GM23338 (cell line): ENCODE measurements around the gene DDX54. TPM values are rescaled to one million over a fixed set of nuclear protein-coding genes. Genes with fewer than 3 reads are reported as not detected.

Experiments
- ATAC-seq: fragments of 200-7000 bp; cut with Tn5 transposase; 3 replicates; pipeline ENCODE4 v1.9.1; 2020
- DNase-seq: peaks from one replicate; pipeline ENCODE4 v3.0.0-alpha.2; 2015; ENCODE audit warnings: low spot score
- H2AFZ ChIP-seq: fragments of 200-600 bp; sonication (generic); 2 replicates; pipeline ENCODE4 v1.8.0; 2016; ENCODE audit warnings: antibody characterized with exemption, mild to moderate bottlenecking, moderate library complexity
- H3F3A ChIP-seq: fragments of 200-600 bp; sonication (generic); replicated peaks from 2 replicates; pipeline ENCODE4 v1.8.0; 2017; ENCODE audit warnings: antibody characterized with exemption, mixed run types, low read depth
- H3K27ac ChIP-seq: fragments of 200-600 bp; sonication (generic); 2 replicates; pipeline ENCODE4 v1.6.1; 2016; ENCODE audit warnings: low read depth
- H3K27me3 ChIP-seq: fragments of 200-600 bp; sonication (generic); 2 replicates; pipeline ENCODE4 v1.8.0; 2016; ENCODE audit warnings: mild to moderate bottlenecking, mixed run types, moderate library complexity; ENCODE audit not compliant: insufficient read depth
- H3K36me3 ChIP-seq: fragments of 200-600 bp; sonication (generic); 2 replicates; pipeline ENCODE4 v1.8.0; 2016; ENCODE audit warnings: mild to moderate bottlenecking; ENCODE audit not compliant: insufficient read depth
- H3K4me1 ChIP-seq: fragments of 200-600 bp; sonication (generic); 2 replicates; pipeline ENCODE4 v1.8.0; 2016; ENCODE audit warnings: mild to moderate bottlenecking, moderate library complexity; ENCODE audit not compliant: insufficient read depth
- H3K4me2 ChIP-seq: fragments of 200-600 bp; sonication (generic); 2 replicates; pipeline ENCODE4 v1.7.1; 2017; ENCODE audit warnings: mixed run types
- H3K4me3 ChIP-seq: fragments of 200-600 bp; sonication (generic); 2 replicates; pipeline ENCODE4 v1.6.1; 2016; ENCODE audit warnings: mixed run types
- H3K79me2 ChIP-seq: fragments of 200-600 bp; sonication (generic); replicated peaks from 2 replicates; pipeline ENCODE4 v1.8.0; 2017; ENCODE audit warnings: mild to moderate bottlenecking; ENCODE audit not compliant: insufficient read depth
- H3K9me2 ChIP-seq: fragments of 200-600 bp; sonication (generic); 2 replicates; pipeline ENCODE4 v1.8.0; 2017; ENCODE audit not compliant: insufficient read depth
- H4K20me1 ChIP-seq: fragments of 200-600 bp; sonication (generic); replicated peaks from 2 replicates; pipeline ENCODE4 v1.8.0; 2017; ENCODE audit warnings: mild to moderate bottlenecking; ENCODE audit not compliant: insufficient read depth
- H3K27ac Mint-ChIP-seq: 2 replicates; pipeline ENCODE4 v1.8.0; 2020; ENCODE audit warnings: inconsistent platforms, mild to moderate bottlenecking, moderate library complexity, mixed read lengths
- H3K27me3 Mint-ChIP-seq: 3 replicates; pipeline ENCODE4 v1.8.0; 2022; ENCODE audit warnings: low read depth, mild to moderate bottlenecking, moderate library complexity, mixed read lengths, inconsistent platforms; ENCODE audit not compliant: insufficient read depth, poor library complexity
- H3K36me3 Mint-ChIP-seq: 3 replicates; pipeline ENCODE4 v1.8.0; 2021; ENCODE audit warnings: low read depth, mild to moderate bottlenecking, inconsistent platforms, moderate library complexity, mixed read lengths
- H3K4me1 Mint-ChIP-seq: 3 replicates; pipeline ENCODE4 v1.8.0; 2020; ENCODE audit warnings: mild to moderate bottlenecking, inconsistent platforms, mixed read lengths
- H3K4me3 Mint-ChIP-seq: 3 replicates; pipeline ENCODE4 v1.8.0; 2021; ENCODE audit warnings: moderate library complexity, mild to moderate bottlenecking, inconsistent platforms, mixed read lengths
- H3K9me3 Mint-ChIP-seq: 3 replicates; pipeline ENCODE4 v1.8.0; 2020; ENCODE audit warnings: moderate library complexity, mild to moderate bottlenecking, inconsistent platforms, mixed read lengths
- CREB1 ChIP-seq: fragments of 250-450 bp; sonication (Bioruptor Pico); IDR thresholded peaks from 2 replicates; pipeline ENCODE4 v1.5.0; 2020; ENCODE audit warnings: low read depth, mild to moderate bottlenecking, moderate library complexity
- CTCF ChIP-seq, 2 experiments: fragments of 200-600 bp in 1 of 2; sonication (generic) in 1 of 2; conservative IDR thresholded peaks; 2 replicates each; pipeline versions ENCODE4 v1.5.1 to v1.6.1; 2016 to 2017; ENCODE audit warnings: antibody characterized with exemption in 2 of 2, low read depth in 2 of 2, mild to moderate bottlenecking in 2 of 2, moderate library complexity in 1 of 2
- EZH2 ChIP-seq: fragments of 200-600 bp; sonication (generic); IDR thresholded peaks from one replicate; pipeline ENCODE4 v1.8.0; 2017; ENCODE audit warnings: antibody characterized with exemption, mild to moderate bottlenecking, low read depth; ENCODE audit not compliant: unreplicated experiment
- EZH2phosphoT487 ChIP-seq: fragments of 200-600 bp; sonication (generic); IDR thresholded peaks from one replicate; pipeline ENCODE4 v1.8.1; 2018; ENCODE audit warnings: antibody characterized with exemption; ENCODE audit not compliant: unreplicated experiment
- JUNB ChIP-seq: IDR thresholded peaks from one replicate; pipeline ENCODE4 v1.6.1; 2016; ENCODE audit warnings: antibody characterized with exemption; ENCODE audit not compliant: unreplicated experiment
- NANOG ChIP-seq: IDR thresholded peaks from 2 replicates; pipeline ENCODE4 v1.6.1; 2016; ENCODE audit warnings: antibody characterized with exemption, borderline replicate concordance
- POLR2AphosphoS5 ChIP-seq: IDR thresholded peaks from 2 replicates; pipeline ENCODE4 v1.6.1; 2016; ENCODE audit warnings: antibody characterized with exemption, low read depth
- REST ChIP-seq: IDR thresholded peaks from one replicate; pipeline ENCODE4 v1.6.1; 2018; ENCODE audit warnings: antibody characterized with exemption; ENCODE audit not compliant: unreplicated experiment
- STAT1 ChIP-seq: IDR thresholded peaks from one replicate; pipeline ENCODE4 v1.6.1; 2016; ENCODE audit warnings: antibody characterized with exemption; ENCODE audit not compliant: unreplicated experiment
- ZNF114 ChIP-seq: fragments of 250-450 bp; sonication (Bioruptor Pico); IDR thresholded peaks from 2 replicates; pipeline ENCODE4 v1.5.0; 2020; ENCODE audit warnings: mild to moderate bottlenecking, moderate library complexity
- ZNF331 ChIP-seq: fragments of 250-450 bp; sonication (Bioruptor Pico); IDR thresholded peaks from 2 replicates; pipeline ENCODE4 v1.5.0; 2020; ENCODE audit warnings: low read depth, mild to moderate bottlenecking, moderate library complexity
- polyA plus RNA-seq: library from polyadenylated mRNA; unstranded; fragments of >200 nt; fragmentation: Nextera tagmentation; extraction: Ambion mirVana; gene quantifications from 2 replicates; pipeline ENCODE4 v1.2.1, GENCODE V29; 2016
- total RNA-seq: library from RNA; depleted of rRNA; stranded (reverse); fragments of >200 nt; shearing (Covaris generic); gene quantifications from 2 replicates; pipeline ENCODE4 v1.2.3, GENCODE V29; 2014
- TF ChIP-seq, protein P1 (sequence below): fragments of 250-450 bp; sonication (Bioruptor Pico); IDR thresholded peaks from 2 replicates; pipeline ENCODE4 v1.5.0; 2020; ENCODE audit warnings: mild to moderate bottlenecking, moderate library complexity
- TF ChIP-seq, protein P2 (sequence below): IDR thresholded peaks from 2 replicates; pipeline ENCODE4 v1.6.1; 2016; ENCODE audit warnings: antibody characterized with exemption

DDX54 gene
- total and polyA plus RNA-seq, 2 experiments from 2014 or later, result 84.1 to 89.4 TPM

- Mint-ChIP-seq H3K27me3 (peaks cover 22% of the 10 kb centered on the region), H3K4me1 (peaks cover 25% of the 10 kb centered on the region), H3K4me3 (no peak overlapping the region), H3K27ac (no peak overlapping the region), H3K36me3 (peaks cover 69% of the 10 kb centered on the region), H3K9me3 (peaks cover 3% of the 10 kb centered on the region; the same call in 1 of the 3 replicates)
- ATAC-seq (no peak), DNase-seq (no peak)
- TF ChIP-seq JUNB, result no peak
- no peak for TF ChIP-seq EZH2phosphoT487
- TF ChIP-seq, protein P1, sequence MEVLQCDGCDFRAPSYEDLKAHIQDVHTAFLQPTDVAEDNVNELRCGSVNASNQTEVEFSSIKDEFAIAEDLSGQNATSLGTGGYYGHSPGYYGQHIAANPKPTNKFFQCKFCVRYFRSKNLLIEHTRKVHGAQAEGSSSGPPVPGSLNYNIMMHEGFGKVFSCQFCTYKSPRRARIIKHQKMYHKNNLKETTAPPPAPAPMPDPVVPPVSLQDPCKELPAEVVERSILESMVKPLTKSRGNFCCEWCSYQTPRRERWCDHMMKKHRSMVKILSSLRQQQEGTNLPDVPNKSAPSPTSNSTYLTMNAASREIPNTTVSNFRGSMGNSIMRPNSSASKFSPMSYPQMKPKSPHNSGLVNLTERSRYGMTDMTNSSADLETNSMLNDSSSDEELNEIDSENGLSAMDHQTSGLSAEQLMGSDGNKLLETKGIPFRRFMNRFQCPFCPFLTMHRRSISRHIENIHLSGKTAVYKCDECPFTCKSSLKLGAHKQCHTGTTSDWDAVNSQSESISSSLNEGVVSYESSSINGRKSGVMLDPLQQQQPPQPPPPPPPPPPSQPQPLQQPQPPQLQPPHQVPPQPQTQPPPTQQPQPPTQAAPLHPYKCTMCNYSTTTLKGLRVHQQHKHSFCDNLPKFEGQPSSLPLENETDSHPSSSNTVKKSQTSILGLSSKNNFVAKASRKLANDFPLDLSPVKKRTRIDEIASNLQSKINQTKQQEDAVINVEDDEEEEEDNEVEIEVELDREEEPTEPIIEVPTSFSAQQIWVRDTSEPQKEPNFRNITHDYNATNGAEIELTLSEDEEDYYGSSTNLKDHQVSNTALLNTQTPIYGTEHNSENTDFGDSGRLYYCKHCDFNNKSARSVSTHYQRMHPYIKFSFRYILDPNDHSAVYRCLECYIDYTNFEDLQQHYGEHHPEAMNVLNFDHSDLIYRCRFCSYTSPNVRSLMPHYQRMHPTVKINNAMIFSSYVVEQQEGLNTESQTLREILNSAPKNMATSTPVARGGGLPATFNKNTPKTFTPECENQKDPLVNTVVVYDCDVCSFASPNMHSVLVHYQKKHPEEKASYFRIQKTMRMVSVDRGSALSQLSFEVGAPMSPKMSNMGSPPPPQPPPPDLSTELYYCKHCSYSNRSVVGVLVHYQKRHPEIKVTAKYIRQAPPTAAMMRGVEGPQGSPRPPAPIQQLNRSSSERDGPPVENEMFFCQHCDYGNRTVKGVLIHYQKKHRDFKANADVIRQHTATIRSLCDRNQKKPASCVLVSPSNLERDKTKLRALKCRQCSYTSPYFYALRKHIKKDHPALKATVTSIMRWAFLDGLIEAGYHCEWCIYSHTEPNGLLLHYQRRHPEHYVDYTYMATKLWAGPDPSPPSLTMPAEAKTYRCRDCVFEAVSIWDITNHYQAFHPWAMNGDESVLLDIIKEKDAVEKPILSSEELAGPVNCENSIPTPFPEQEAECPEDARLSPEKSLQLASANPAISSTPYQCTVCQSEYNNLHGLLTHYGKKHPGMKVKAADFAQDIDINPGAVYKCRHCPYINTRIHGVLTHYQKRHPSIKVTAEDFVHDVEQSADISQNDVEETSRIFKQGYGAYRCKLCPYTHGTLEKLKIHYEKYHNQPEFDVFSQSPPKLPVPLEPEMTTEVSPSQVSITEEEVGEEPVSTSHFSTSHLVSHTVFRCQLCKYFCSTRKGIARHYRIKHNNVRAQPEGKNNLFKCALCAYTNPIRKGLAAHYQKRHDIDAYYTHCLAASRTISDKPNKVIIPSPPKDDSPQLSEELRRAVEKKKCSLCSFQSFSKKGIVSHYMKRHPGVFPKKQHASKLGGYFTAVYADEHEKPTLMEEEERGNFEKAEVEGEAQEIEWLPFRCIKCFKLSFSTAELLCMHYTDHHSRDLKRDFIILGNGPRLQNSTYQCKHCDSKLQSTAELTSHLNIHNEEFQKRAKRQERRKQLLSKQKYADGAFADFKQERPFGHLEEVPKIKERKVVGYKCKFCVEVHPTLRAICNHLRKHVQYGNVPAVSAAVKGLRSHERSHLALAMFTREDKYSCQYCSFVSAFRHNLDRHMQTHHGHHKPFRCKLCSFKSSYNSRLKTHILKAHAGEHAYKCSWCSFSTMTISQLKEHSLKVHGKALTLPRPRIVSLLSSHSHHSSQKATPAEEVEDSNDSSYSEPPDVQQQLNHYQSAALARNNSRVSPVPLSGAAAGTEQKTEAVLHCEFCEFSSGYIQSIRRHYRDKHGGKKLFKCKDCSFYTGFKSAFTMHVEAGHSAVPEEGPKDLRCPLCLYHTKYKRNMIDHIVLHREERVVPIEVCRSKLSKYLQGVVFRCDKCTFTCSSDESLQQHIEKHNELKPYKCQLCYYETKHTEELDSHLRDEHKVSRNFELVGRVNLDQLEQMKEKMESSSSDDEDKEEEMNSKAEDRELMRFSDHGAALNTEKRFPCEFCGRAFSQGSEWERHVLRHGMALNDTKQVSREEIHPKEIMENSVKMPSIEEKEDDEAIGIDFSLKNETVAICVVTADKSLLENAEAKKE (CRISPR knock-in tag), result no peak
- no peak for TF ChIP-seq ZNF331 (CRISPR knock-in tag)
- no peak for TF ChIP-seq EZH2
- TF ChIP-seq, protein P2, sequence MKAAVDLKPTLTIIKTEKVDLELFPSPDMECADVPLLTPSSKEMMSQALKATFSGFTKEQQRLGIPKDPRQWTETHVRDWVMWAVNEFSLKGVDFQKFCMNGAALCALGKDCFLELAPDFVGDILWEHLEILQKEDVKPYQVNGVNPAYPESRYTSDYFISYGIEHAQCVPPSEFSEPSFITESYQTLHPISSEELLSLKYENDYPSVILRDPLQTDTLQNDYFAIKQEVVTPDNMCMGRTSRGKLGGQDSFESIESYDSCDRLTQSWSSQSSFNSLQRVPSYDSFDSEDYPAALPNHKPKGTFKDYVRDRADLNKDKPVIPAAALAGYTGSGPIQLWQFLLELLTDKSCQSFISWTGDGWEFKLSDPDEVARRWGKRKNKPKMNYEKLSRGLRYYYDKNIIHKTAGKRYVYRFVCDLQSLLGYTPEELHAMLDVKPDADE, result no peak
- no peak for TF ChIP-seq CTCF (conservative IDR thresholded peaks at IDR 0.05; ENCODE audit: low read depth in 2 of 2)
- no peak for TF ChIP-seq ZNF114 (CRISPR knock-in tag)
- TF ChIP-seq CREB1, result no peak
- no peak for TF ChIP-seq REST
- TF ChIP-seq NANOG, result no peak
- no peak for TF ChIP-seq STAT1
- TF ChIP-seq POLR2AphosphoS5, result no peak
- Histone ChIP-seq H4K20me1 (peaks cover 14% of the 10 kb centered on the region; the same call in 1 of the 2 replicates), H3K79me2 (no peaks in the 10 kb centered on the region), H3K36me3 (peaks cover 6% of the 10 kb centered on the region; the same call in 1 of the 2 replicates), H2AFZ (no peak overlapping the region), H3F3A (peaks cover 11% of the 10 kb centered on the region; the same call in 1 of the 2 replicates), H3K4me3 (no peak overlapping the region), H3K9me2 (no peaks in the 10 kb centered on the region), H3K4me1 (peaks cover 9% of the 10 kb centered on the region; the same call in 1 of the 2 replicates), H3K27me3 (no peaks in the 10 kb centered on the region), H3K4me2 (no peak overlapping the region), H3K27ac (no peak overlapping the region)
Observed at GRCh38 chr12:113163030-113163360, 22.3 kb downstream of the DDX54 start.
